ENCODE results near the gene ALKBH5.
"Not testable (repeated sequence)": the region's sequence is repeated elsewhere in the genome, so short reads cannot be mapped to it uniquely, and the experiment has no call there.

ALKBH5 gene

GRCh38 chr17:18203308-18203707, 19.7 kb downstream of the ALKBH5 start:
- TF ChIP-seq, protein P1, sequence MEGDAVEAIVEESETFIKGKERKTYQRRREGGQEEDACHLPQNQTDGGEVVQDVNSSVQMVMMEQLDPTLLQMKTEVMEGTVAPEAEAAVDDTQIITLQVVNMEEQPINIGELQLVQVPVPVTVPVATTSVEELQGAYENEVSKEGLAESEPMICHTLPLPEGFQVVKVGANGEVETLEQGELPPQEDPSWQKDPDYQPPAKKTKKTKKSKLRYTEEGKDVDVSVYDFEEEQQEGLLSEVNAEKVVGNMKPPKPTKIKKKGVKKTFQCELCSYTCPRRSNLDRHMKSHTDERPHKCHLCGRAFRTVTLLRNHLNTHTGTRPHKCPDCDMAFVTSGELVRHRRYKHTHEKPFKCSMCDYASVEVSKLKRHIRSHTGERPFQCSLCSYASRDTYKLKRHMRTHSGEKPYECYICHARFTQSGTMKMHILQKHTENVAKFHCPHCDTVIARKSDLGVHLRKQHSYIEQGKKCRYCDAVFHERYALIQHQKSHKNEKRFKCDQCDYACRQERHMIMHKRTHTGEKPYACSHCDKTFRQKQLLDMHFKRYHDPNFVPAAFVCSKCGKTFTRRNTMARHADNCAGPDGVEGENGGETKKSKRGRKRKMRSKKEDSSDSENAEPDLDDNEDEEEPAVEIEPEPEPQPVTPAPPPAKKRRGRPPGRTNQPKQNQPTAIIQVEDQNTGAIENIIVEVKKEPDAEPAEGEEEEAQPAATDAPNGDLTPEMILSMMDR (IDR thresholded peaks at IDR 0.05; ENCODE audit: low read depth, low read length), result no peak
- no peak overlapping the region for H3K4me3 ChIP-seq (ENCODE audit: low read depth, low read length)

- no peak overlapping the region for H3K4me3 ChIP-seq (ENCODE audit: low read depth, low read length)
- TF ChIP-seq, protein P1 (IDR thresholded peaks at IDR 0.05; ENCODE audit: low read depth, low read length), result no peak
Observed at GRCh38 chr17:18205861-18206260, 22.2 kb downstream of the ALKBH5 start.

DNA sequence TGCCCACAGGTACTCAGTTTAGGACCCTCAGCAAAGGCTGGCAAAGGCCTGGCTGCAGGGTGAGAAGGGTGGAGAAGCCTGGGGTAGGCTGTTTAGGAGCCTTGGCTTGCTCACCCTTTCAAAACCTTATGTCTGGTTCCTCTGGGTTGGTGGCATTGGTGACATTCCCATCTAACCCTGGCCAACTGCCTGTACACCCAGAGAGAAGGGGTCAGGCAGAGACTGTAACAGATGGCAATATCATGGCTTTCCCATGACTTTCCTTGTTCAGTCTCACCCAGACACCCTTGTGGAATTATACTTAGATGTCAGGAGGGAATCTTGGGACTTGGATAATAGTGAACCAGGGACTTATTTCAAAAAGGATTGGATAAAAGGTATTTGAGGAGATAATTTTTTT, 23.3 kb downstream of the ALKBH5 start:
- TF ChIP-seq, protein P1 (IDR thresholded peaks at IDR 0.05; ENCODE audit: low read depth, low read length), result no peak
- no peak overlapping the region for H3K4me3 ChIP-seq (ENCODE audit: low read depth, low read length)

- no peak overlapping the region for H3K4me3 ChIP-seq (ENCODE audit: low read depth, low read length)
- TF ChIP-seq, protein P1 (IDR thresholded peaks at IDR 0.05; ENCODE audit: low read depth, low read length), result no peak
Observed at GRCh38 chr17:18208092-18208491, 24.5 kb downstream of the ALKBH5 start.

- TF ChIP-seq, protein P1 (IDR thresholded peaks at IDR 0.05; ENCODE audit: low read depth, low read length), result no peak
- no peak overlapping the region for H3K4me3 ChIP-seq (ENCODE audit: low read depth, low read length)
Observed at GRCh38 chr17:18213666-18214270, 30.1 kb downstream of the ALKBH5 start.

DNA sequence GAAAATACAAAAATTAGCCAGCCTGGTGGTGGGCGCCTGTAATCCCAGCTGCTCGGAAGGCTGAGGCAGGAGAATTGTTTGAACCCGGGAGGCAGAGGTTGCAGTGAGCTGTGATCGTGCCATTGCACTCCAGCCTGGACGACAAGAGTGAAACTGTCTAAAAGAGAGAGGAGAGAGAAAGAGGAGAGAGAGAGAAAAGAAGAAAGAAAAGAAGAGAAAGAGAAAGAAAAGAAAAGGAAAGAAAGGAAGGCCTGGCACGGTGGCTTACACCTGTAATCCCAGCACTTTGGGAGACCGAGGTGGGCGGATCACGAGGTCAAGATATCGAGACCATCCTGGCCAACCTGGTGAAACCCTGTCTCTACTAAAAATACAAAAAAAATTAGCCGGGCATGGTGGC, 33.3 kb downstream of the ALKBH5 start:
- H3K4me3 ChIP-seq (ENCODE audit: low read depth, low read length), result not testable (repeated sequence)

GRCh38 chr17:18217412-18218015, 33.9 kb downstream of the ALKBH5 start:
- H3K4me3 ChIP-seq (ENCODE audit: low read depth, low read length), result no peak overlapping the region
- TF ChIP-seq, protein P1 (IDR thresholded peaks at IDR 0.05; ENCODE audit: low read depth, low read length), result peak; percentile 99

Data from WI38 (cell line).